Measurements from ENCODE around the gene TRPV4.

Gene TRPV4

DNA sequence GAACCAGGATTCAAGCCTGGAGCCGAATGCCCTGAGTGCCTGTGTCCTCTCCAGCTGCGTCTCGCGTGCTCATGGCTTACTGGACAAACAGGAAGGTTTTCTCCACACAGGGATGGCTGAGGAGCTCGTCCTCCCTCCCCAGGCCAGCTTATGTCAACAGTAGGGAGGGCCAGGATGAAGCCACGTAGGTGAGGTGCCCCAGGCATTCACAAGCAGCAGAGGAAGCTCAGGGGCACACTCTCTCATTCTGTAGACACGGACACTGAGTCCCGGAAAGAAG lies 49.3 kb downstream of the TRPV4 start (continued):
- TF ChIP-seq ZNF148 (tag by site-specific recombination; IDR thresholded peaks at IDR 0.05; ENCODE audit: borderline replicate concordance) (no peak), ZNF211 (tag by site-specific recombination; IDR thresholded peaks at IDR 0.05; ENCODE audit: low read depth) (no peak), ZSCAN30 (tag by site-specific recombination; IDR thresholded peaks at IDR 0.05) (no peak), ZNF169 (tag by site-specific recombination; IDR thresholded peaks at IDR 0.05) (no peak), ZFP41 (tag by site-specific recombination; IDR thresholded peaks at IDR 0.05; ENCODE audit: borderline replicate concordance) (no peak), ZNF274 (IDR thresholded peaks at IDR 0.05; ENCODE audit: low read length) (no peak), ZNF274 (tag by site-specific recombination; IDR thresholded peaks at IDR 0.05; ENCODE audit: borderline replicate concordance) (no peak), ZNF704 (tag by site-specific recombination; IDR thresholded peaks at IDR 0.05) (no peak), ZBTB6 (tag by site-specific recombination; IDR thresholded peaks at IDR 0.05) (no peak)
- TF ChIP-seq, protein P1, sequence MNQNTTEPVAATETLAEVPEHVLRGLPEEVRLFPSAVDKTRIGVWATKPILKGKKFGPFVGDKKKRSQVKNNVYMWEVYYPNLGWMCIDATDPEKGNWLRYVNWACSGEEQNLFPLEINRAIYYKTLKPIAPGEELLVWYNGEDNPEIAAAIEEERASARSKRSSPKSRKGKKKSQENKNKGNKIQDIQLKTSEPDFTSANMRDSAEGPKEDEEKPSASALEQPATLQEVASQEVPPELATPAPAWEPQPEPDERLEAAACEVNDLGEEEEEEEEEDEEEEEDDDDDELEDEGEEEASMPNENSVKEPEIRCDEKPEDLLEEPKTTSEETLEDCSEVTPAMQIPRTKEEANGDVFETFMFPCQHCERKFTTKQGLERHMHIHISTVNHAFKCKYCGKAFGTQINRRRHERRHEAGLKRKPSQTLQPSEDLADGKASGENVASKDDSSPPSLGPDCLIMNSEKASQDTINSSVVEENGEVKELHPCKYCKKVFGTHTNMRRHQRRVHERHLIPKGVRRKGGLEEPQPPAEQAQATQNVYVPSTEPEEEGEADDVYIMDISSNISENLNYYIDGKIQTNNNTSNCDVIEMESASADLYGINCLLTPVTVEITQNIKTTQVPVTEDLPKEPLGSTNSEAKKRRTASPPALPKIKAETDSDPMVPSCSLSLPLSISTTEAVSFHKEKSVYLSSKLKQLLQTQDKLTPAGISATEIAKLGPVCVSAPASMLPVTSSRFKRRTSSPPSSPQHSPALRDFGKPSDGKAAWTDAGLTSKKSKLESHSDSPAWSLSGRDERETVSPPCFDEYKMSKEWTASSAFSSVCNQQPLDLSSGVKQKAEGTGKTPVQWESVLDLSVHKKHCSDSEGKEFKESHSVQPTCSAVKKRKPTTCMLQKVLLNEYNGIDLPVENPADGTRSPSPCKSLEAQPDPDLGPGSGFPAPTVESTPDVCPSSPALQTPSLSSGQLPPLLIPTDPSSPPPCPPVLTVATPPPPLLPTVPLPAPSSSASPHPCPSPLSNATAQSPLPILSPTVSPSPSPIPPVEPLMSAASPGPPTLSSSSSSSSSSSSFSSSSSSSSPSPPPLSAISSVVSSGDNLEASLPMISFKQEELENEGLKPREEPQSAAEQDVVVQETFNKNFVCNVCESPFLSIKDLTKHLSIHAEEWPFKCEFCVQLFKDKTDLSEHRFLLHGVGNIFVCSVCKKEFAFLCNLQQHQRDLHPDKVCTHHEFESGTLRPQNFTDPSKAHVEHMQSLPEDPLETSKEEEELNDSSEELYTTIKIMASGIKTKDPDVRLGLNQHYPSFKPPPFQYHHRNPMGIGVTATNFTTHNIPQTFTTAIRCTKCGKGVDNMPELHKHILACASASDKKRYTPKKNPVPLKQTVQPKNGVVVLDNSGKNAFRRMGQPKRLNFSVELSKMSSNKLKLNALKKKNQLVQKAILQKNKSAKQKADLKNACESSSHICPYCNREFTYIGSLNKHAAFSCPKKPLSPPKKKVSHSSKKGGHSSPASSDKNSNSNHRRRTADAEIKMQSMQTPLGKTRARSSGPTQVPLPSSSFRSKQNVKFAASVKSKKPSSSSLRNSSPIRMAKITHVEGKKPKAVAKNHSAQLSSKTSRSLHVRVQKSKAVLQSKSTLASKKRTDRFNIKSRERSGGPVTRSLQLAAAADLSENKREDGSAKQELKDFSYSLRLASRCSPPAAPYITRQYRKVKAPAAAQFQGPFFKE (tag by site-specific recombination; IDR thresholded peaks at IDR 0.05; ENCODE audit: borderline replicate concordance), result no peak
- TF ChIP-seq, protein P2, sequence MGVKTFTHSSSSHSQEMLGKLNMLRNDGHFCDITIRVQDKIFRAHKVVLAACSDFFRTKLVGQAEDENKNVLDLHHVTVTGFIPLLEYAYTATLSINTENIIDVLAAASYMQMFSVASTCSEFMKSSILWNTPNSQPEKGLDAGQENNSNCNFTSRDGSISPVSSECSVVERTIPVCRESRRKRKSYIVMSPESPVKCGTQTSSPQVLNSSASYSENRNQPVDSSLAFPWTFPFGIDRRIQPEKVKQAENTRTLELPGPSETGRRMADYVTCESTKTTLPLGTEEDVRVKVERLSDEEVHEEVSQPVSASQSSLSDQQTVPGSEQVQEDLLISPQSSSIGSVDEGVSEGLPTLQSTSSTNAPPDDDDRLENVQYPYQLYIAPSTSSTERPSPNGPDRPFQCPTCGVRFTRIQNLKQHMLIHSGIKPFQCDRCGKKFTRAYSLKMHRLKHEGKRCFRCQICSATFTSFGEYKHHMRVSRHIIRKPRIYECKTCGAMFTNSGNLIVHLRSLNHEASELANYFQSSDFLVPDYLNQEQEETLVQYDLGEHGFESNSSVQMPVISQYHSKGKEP (tag by site-specific recombination; IDR thresholded peaks at IDR 0.05), result no peak

- CTCF ChIA-PET, result no interaction called here
- no peak for TF ChIP-seq ZBTB21 (tag by site-specific recombination; IDR thresholded peaks at IDR 0.05)
- TF ChIP-seq ZNF19 (tag by site-specific recombination; IDR thresholded peaks at IDR 0.05; ENCODE audit: low read depth), result no peak
- no peak for TF ChIP-seq ZNF621 (tag by site-specific recombination; IDR thresholded peaks at IDR 0.05)
- no peak for TF ChIP-seq IKZF3 (tag by site-specific recombination; IDR thresholded peaks at IDR 0.05)
- no peak for TF ChIP-seq ZNF2 (tag by site-specific recombination; IDR thresholded peaks at IDR 0.05)
- TF ChIP-seq ATF2 (tag by site-specific recombination; IDR thresholded peaks at IDR 0.05; ENCODE audit: low read depth), result no peak
- TF ChIP-seq, protein P3, sequence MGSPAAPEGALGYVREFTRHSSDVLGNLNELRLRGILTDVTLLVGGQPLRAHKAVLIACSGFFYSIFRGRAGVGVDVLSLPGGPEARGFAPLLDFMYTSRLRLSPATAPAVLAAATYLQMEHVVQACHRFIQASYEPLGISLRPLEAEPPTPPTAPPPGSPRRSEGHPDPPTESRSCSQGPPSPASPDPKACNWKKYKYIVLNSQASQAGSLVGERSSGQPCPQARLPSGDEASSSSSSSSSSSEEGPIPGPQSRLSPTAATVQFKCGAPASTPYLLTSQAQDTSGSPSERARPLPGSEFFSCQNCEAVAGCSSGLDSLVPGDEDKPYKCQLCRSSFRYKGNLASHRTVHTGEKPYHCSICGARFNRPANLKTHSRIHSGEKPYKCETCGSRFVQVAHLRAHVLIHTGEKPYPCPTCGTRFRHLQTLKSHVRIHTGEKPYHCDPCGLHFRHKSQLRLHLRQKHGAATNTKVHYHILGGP (tag by site-specific recombination; IDR thresholded peaks at IDR 0.05), result no peak
Measured at GRCh38 chr12:109783135-109783964, 49.8 kb downstream of the TRPV4 start.

More at GRCh38 chr12:109783135-109783964, 49.8 kb downstream of the TRPV4 start:
- Histone ChIP-seq H3K4me1 (ENCODE audit: control insufficient read depth, insufficient read depth, low read length) (no peaks in the 10 kb centered on the region), H3K4me3 (ENCODE audit: low read depth, low read length) (no peak overlapping the region), H3K36me3 (ENCODE audit: control insufficient read depth in 2 of 2, insufficient read depth in 1 of 2, low read length in 2 of 2) (peaks cover 0 to 4% of the 10 kb centered on the region in 2 experiments; a peak in 1 of 3 replicates), H3K9me3 (ENCODE audit: control insufficient read depth, insufficient read depth, low read depth, low read length) (no peaks in the 10 kb centered on the region), H3K27ac (ENCODE audit: extremely low read depth, low read depth, low read length) (no peak overlapping the region)
- POLR2A ChIA-PET, result no interaction called here
